ENCODE data around the gene ZMAT5. TPM values are rescaled to one million over a fixed set of nuclear protein-coding genes. Genes with fewer than 3 reads are reported as not detected.

ZMAT5 gene
- polyA plus RNA-seq, 4 donors, result 17.1 to 36.5 (median 25.4) TPM

DNA sequence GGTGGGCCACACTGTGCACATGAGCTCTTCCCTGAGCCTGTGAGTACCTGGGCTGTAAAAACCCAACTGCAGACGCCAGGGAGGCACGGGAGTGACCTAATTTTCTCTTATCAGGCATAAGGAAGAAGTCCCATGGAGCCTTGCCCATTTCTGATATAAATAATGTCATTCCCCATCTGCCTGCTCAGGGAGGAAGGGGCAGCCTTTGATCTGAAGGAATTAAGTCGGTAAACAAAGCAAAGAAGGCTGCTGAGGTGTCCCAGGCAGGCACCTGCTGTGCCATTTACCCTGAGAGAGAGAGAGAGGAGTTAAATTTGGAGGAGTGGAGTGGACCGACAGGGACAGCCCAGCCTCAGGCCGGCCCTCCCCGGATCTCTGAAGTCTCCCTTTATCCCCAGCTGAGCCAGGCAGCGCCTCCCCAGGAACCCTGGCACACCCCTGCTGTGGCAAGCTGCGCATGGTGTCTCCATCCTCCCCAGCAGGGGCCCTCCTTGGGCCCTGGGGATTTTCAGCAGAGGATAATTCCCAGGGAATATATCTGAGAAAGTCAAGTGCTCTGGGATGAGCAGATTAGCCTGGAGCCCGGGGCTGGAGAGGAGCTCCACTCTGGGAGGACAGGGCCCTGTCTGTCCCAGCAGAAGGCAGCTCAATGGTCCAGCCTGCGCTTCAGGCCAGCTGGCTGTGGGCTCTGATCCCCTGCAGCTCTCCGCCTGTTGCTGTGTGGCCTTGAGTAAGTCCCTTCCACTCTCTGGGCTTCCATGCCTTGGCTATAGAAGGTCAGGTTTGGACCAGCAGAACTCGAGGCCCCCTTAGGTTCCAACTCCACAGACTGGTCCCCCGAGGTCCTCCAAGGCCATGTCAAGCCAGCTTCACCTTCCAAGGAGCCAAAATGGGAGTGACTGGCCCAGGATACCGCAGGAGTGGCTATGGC, 64.5 kb downstream of the ZMAT5 start:
- 24 to 44% (median 41%) methylated on average over 14 of the region's 14 CpGs for WGBS, 3 donors
- peaks cover 0 to 37% (median 0%) of the 10 kb centered on the region in 3 donors for H3K4me1 ChIP-seq (ENCODE audit: control insufficient read depth in 3 of 3, insufficient read depth in 2 of 3, low read depth in 1 of 3, low read length in 2 of 3)
- H3K27ac ChIP-seq (ENCODE audit: low read depth in 1 of 3, low read length in 2 of 3), result peak overlapping the region in 2 of 3 donors; percentile 2 to 53
- FAIRE-seq (no peak), DNase-seq (no peak)
- H3K9me3 ChIP-seq (ENCODE audit: control insufficient read depth in 2 of 2, insufficient read depth in 1 of 2, low read depth in 1 of 2, low read length in 1 of 2), result no peaks in the 10 kb centered on the region
- no peak overlapping the region for H3K4me3 ChIP-seq (ENCODE audit: low read depth in 1 of 3, low read length in 3 of 3)
- peaks cover 0 to 56% (median 0%) of the 10 kb centered on the region in 3 donors for H3K27me3 ChIP-seq (ENCODE audit: control insufficient read depth in 3 of 3, insufficient read depth in 3 of 3, low read length in 3 of 3)
- peaks cover 0 to 12% (median 1%) of the 10 kb centered on the region in 3 donors for H3K36me3 ChIP-seq (ENCODE audit: control insufficient read depth in 3 of 3, insufficient read depth in 2 of 3, low read depth in 1 of 3, low read length in 3 of 3)

DNA sequence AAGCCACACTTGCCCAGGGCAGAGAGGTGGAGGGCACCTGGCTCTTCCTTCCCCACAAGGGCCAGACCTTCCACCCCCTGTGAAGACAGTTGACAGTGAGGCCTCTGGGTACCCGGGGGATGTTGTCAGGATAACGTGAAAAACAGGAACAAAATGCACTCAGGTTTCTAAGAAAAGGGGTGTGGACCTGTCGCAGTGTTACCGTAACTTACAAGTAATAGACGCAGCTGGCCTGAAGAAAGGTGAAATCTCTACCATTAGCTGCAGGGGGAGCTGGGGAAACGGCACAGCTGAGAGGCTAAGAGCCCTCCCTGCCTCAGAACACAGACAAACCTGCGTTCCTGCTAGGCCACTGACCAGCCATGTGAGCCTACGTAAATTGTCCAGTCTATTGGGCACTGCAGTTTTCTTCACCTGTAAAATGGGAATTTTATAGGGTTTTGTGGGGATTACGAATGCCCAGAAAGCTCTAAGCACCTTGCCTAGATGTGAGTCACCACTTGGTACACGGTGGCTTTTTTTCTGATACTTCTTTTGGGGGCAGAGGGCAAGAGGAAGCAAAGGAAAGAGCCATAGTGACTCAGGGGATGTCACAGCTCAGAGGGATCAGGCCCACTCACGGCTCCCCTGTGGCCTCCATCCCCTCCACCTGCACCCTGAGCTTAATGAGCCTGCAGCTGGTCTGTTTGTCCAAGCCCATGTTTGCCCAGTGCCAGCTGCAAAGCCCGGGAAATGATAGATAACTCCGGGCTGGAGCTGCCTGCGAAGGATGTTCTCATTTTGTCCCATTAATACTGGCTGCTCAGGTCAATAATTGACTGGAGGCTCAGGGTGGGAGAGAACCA, 65.4 kb downstream of the ZMAT5 start:
- no peak for FAIRE-seq
- Histone ChIP-seq H3K27ac (ENCODE audit: low read depth in 1 of 3, low read length in 2 of 3) (peak overlapping the region in 2 of 3 donors; percentile 10 to 53), H3K36me3 (ENCODE audit: control insufficient read depth in 3 of 3, insufficient read depth in 2 of 3, low read depth in 1 of 3, low read length in 3 of 3) (peaks cover 0 to 18% (median 5%) of the 10 kb centered on the region in 3 donors), H3K4me3 (ENCODE audit: low read depth in 1 of 3, low read length in 3 of 3) (no peak overlapping the region), H3K4me1 (ENCODE audit: control insufficient read depth in 3 of 3, insufficient read depth in 2 of 3, low read depth in 1 of 3, low read length in 2 of 3) (peaks cover 0 to 37% (median 0%) of the 10 kb centered on the region in 3 donors), H3K27me3 (ENCODE audit: control insufficient read depth in 3 of 3, insufficient read depth in 3 of 3, low read length in 3 of 3) (peaks cover 0 to 47% (median 0%) of the 10 kb centered on the region in 3 donors), H3K9me3 (ENCODE audit: control insufficient read depth in 2 of 2, insufficient read depth in 1 of 2, low read depth in 1 of 2, low read length in 1 of 2) (no peaks in the 10 kb centered on the region)
- peak; percentile 52 to 66 for DNase-seq
- WGBS, 3 donors, result 7 to 32% (median 19%) methylated on average over 14 of the region's 14 CpGs

DNA sequence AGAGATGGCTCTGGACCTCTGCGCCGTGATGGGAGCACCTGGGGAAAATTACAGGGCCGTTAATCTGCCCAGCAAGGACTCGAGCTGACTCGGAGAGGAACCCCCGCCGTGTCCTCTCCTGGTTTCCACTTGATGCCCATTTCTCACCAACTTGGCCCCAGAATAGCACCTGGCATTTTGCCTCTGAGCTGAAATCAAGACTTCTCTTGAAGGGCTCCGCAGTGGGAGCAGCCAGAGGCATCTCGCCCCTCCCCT, 66.0 kb downstream of the ZMAT5 start:
- Histone ChIP-seq H3K4me1 (ENCODE audit: control insufficient read depth in 3 of 3, insufficient read depth in 2 of 3, low read depth in 1 of 3, low read length in 2 of 3) (peaks cover 0 to 37% (median 0%) of the 10 kb centered on the region in 3 donors), H3K27me3 (ENCODE audit: control insufficient read depth in 3 of 3, insufficient read depth in 3 of 3, low read length in 3 of 3) (peaks cover 0 to 45% (median 0%) of the 10 kb centered on the region in 3 donors), H3K9me3 (ENCODE audit: control insufficient read depth in 2 of 2, insufficient read depth in 1 of 2, low read depth in 1 of 2, low read length in 1 of 2) (no peaks in the 10 kb centered on the region), H3K27ac (ENCODE audit: low read depth in 1 of 3, low read length in 2 of 3) (peak overlapping the region in 1 of 3 donors; percentile 53), H3K4me3 (ENCODE audit: low read depth in 1 of 3, low read length in 3 of 3) (no peak overlapping the region), H3K36me3 (ENCODE audit: control insufficient read depth in 3 of 3, insufficient read depth in 2 of 3, low read depth in 1 of 3, low read length in 3 of 3) (peaks cover 0 to 23% (median 5%) of the 10 kb centered on the region in 3 donors)
- FAIRE-seq, result no peak
- 19 to 50% (median 45%) methylated on average over 9 of the region's 9 CpGs for WGBS, 3 donors
- DNase-seq, result no peak

DNA sequence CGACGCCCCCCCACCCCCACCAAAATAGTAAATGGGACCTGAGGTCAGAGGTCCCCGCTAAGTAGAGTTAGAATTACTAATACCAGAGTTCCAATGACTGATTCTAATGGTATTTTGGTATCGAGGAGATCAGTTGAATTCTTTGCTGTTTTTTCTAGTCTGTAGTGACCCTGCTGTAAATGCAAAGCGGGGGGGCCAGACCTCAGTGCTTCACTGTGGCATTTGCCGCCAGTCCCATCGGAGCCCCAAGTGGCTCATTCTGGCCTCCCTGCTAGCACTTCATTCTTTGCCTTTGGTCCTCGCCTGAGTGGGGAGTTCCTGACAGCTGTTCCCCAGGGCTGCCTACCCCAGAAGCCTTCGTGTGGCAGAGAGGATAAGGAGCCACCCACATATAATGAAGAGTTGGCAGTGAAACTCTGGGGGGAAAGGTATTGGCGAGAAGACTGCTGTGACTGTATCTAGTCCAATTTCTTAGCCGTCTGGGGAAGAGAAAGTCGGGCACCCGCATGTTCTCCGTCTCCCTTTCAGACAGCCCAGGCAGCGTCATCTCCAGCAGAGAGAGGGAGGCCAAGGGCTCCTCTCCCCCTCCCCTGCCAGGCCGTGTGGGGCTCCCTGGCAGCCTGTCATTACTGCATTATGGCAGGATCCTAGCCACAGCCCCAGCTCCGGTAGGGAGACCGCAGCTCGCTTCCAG, 66.5 kb downstream of the ZMAT5 start:
- peak overlapping the region in 1 of 3 donors; percentile 53 for H3K27ac ChIP-seq (ENCODE audit: low read depth in 1 of 3, low read length in 2 of 3)
- H3K27me3 ChIP-seq (ENCODE audit: control insufficient read depth in 3 of 3, insufficient read depth in 3 of 3, low read length in 3 of 3), result peaks cover 0 to 45% (median 0%) of the 10 kb centered on the region in 3 donors
- WGBS, 3 donors, result 57 to 63% (median 62%) methylated on average over 19 of the region's 19 CpGs
- H3K4me3 ChIP-seq (ENCODE audit: low read depth in 1 of 3, low read length in 3 of 3), result no peak overlapping the region
- no peak for DNase-seq
- peaks cover 0 to 37% (median 0%) of the 10 kb centered on the region in 3 donors for H3K4me1 ChIP-seq (ENCODE audit: control insufficient read depth in 3 of 3, insufficient read depth in 2 of 3, low read depth in 1 of 3, low read length in 2 of 3)
- peaks cover 0 to 28% (median 5%) of the 10 kb centered on the region in 3 donors for H3K36me3 ChIP-seq (ENCODE audit: control insufficient read depth in 3 of 3, insufficient read depth in 2 of 3, low read depth in 1 of 3, low read length in 3 of 3)
- H3K9me3 ChIP-seq (ENCODE audit: control insufficient read depth in 2 of 2, insufficient read depth in 1 of 2, low read depth in 1 of 2, low read length in 1 of 2), result no peaks in the 10 kb centered on the region
- no peak for FAIRE-seq

DNA sequence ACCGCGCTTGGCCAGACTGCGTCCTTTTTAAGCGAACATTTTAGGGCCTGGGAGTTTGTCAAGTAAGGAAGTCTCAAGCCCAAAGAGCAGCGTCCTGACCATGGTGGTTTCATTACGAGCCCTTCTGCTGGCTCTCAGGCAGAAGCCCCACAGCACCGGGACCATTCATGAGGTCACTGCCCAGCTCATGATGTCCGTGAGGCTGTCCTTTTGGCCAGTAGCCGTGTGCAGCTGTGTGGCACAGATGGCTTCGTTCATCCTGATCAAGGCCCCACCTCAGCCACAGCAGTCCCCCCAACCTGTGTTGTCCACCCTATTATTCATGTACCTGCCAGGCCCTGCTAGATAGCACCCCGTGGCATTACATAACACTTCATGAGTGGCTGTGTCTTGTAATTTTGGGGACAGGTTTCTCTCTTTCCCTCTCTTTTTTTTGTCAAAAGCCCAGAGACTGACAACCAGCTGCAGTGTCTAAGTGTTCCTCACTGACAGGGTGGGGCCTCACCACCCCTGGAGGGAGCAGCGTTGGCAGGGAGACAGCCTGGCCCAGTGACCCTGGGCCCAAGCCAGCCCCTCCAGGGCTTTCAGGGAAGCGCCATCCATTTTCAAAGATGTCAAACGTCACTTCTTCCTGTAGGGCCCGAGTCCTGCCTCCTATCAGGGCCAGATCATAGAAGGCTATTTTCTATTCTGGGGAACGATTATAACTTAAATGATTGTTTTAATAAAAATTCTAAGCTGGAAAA, 68.8 kb downstream of the ZMAT5 start:
- WGBS, 3 donors, result 85 to 88% (median 87%) methylated on average over 16 of the region's 16 CpGs
- Histone ChIP-seq H3K4me1 (ENCODE audit: control insufficient read depth in 3 of 3, insufficient read depth in 2 of 3, low read depth in 1 of 3, low read length in 2 of 3) (peaks cover 0 to 24% (median 0%) of the 10 kb centered on the region in 3 donors), H3K27ac (ENCODE audit: low read depth in 1 of 3, low read length in 2 of 3) (no peak overlapping the region), H3K27me3 (ENCODE audit: control insufficient read depth in 3 of 3, insufficient read depth in 3 of 3, low read length in 3 of 3) (peaks cover 0 to 27% (median 0%) of the 10 kb centered on the region in 3 donors), H3K4me3 (ENCODE audit: low read depth in 1 of 3, low read length in 3 of 3) (no peak overlapping the region), H3K9me3 (ENCODE audit: control insufficient read depth in 2 of 2, insufficient read depth in 1 of 2, low read depth in 1 of 2, low read length in 1 of 2) (no peaks in the 10 kb centered on the region), H3K36me3 (ENCODE audit: control insufficient read depth in 3 of 3, insufficient read depth in 2 of 3, low read depth in 1 of 3, low read length in 3 of 3) (peaks cover 0 to 51% (median 5%) of the 10 kb centered on the region in 3 donors)
- FAIRE-seq, result no peak
- no peak for DNase-seq

DNA sequence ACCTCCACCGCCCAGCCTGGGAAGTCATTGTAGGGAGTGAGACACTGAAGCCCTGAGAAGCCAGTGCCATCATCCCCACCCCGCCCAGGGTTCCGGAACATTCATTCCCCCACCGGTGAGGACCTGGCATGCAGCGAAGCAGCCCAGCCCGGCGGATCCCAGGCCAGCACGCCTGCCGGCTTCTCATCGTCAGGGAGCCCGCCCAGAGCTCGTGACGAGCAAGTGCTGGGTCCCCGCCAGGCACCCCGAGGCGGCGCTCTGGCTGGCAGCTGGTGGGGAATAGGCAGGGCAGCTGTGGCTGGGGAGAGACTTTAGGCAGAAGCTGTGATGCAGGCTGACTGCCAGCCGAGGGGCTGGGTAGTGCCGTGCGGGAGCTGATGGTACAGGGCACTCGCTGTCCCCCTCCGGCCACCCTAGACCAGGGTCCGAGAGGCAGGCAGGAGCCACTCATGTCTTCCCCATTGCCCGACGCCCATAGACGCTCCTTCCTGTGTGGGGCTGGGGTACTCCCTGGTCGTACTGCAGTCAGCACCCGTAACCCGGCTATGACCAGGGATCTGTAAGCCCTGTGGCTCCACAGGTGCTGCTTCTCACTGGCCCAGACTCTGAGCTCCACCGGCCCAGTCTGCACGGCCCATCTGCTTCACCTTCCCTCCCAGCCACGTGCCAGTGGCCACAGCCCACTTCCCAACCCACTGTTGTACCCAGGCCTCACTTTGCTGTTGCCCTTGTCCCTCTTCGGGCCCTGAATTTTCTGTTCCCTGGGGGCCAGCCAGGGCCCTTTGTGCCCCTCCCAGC, 71.5 kb downstream of the ZMAT5 start:
- no peak for FAIRE-seq
- Histone ChIP-seq H3K4me3 (ENCODE audit: low read depth in 1 of 3, low read length in 3 of 3) (no peak overlapping the region), H3K36me3 (ENCODE audit: control insufficient read depth in 3 of 3, insufficient read depth in 2 of 3, low read depth in 1 of 3, low read length in 3 of 3) (peaks cover 0 to 76% (median 5%) of the 10 kb centered on the region in 3 donors), H3K9me3 (ENCODE audit: control insufficient read depth in 2 of 2, insufficient read depth in 1 of 2, low read depth in 1 of 2, low read length in 1 of 2) (no peaks in the 10 kb centered on the region), H3K27me3 (ENCODE audit: control insufficient read depth in 3 of 3, insufficient read depth in 3 of 3, low read length in 3 of 3) (peaks cover 0 to 2% (median 0%) of the 10 kb centered on the region in 3 donors), H3K4me1 (ENCODE audit: control insufficient read depth in 3 of 3, insufficient read depth in 2 of 3, low read depth in 1 of 3, low read length in 2 of 3) (no peaks in the 10 kb centered on the region), H3K27ac (ENCODE audit: low read depth in 1 of 3, low read length in 2 of 3) (no peak overlapping the region)
- WGBS, 3 donors, result 93 to 94% (median 94%) methylated on average over 30 to 33 of the region's 33 CpGs
- no peak for DNase-seq

DNA sequence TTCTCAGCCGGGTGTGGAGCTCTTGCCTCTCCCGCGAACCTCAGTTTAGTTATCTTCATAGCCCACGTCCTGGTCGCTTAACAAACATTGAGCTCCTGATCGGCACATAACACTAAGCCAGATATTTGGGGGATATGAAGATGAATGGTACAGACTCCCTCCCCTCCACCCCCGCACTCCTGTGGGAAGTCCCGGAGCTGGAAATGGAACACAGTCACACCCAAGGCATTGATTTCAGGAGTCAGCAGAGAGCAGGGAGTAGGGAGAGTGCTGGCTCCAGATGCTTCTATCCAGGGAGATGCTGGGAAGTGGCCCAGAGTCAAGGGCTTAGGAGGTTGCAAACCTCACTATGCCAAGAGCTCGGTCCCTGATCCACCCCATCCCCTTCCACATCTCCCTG, 73.1 kb downstream of the ZMAT5 start:
- Histone ChIP-seq H3K27ac (ENCODE audit: low read depth in 1 of 3, low read length in 2 of 3) (no peak overlapping the region), H3K4me3 (ENCODE audit: low read depth in 1 of 3, low read length in 3 of 3) (no peak overlapping the region), H3K4me1 (ENCODE audit: control insufficient read depth in 3 of 3, insufficient read depth in 2 of 3, low read depth in 1 of 3, low read length in 2 of 3) (no peaks in the 10 kb centered on the region), H3K9me3 (ENCODE audit: control insufficient read depth in 2 of 2, insufficient read depth in 1 of 2, low read depth in 1 of 2, low read length in 1 of 2) (no peaks in the 10 kb centered on the region), H3K36me3 (ENCODE audit: control insufficient read depth in 3 of 3, insufficient read depth in 2 of 3, low read depth in 1 of 3, low read length in 3 of 3) (peaks cover 0 to 79% (median 5%) of the 10 kb centered on the region in 3 donors), H3K27me3 (ENCODE audit: control insufficient read depth in 3 of 3, insufficient read depth in 3 of 3, low read length in 3 of 3) (no peaks in the 10 kb centered on the region)
- WGBS, 3 donors, result 80 to 92% (median 81%) methylated on average over 9 of the region's 9 CpGs
- no peak for FAIRE-seq
- DNase-seq, result no peak

Measured in small intestine (tissue), 7 donors.